Measurements from ENCODE around the gene PTHLH. TPM values are rescaled to one million over a fixed set of nuclear protein-coding genes. Genes with fewer than 3 reads are reported as not detected.

Gene PTHLH
- total RNA-seq, 2 experiments from 2014 or later, result not detected

DNA sequence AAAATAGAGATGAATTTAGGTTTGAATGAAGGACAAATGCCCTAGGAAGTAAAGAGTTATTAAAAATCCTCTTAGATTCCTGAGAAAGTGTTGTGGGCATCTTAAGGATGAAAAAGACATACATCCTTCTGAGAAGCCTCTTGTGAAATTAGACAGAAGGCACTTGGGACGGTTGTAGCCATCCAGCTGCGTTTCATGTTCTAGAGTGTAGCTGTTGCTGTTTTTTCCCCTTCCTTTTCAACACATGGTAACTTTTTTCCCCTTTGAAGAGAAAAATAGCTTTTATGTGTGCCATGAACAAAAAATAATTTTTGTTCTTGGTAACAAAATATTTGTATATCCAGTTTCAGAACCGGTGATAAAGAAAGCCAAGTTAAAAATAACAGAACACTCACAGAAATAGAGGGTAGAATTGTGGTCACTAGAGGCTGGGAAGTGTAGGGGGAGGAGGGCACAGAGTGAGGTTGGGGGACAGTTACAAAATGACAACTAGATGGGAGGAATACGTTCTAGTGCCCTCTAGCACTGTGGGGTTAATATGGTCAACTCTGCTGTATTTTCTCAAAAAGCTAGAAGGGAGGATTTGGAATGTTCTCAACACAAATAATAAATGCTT, 58.4 kb downstream of the PTHLH start:
- Mint-ChIP-seq H3K36me3 (no peaks in the 10 kb centered on the region), H3K9me3 (no peaks in the 10 kb centered on the region), H3K27me3 (peaks cover 25% of the 10 kb centered on the region), H3K4me1 (no peaks in the 10 kb centered on the region), H3K4me3 (no peak overlapping the region), H3K27ac (no peak overlapping the region)
- ATAC-seq (ENCODE audit: low read depth), result no peak
- POLR2A ChIA-PET, result no interaction called here
- DNase-seq, result no peak

DNA sequence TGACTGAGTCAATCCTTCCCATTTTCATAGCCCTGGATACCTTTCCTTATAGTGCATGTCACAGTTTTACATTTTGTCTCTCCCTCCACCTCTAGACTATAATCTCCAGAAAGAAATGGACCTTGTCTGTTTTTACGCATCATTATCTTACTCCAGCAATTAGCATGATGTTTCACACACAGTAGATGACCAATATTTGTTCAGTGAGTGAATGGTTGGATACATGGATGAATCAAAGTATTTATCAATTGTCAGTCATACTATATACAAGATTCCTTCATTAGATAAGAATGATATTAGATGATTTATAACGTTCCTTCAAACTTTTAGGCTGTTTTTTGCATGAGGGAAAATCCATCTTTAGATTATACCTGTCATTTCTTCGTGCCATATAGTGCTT, 61.1 kb downstream of the PTHLH start:
- DNase-seq (no peak), ATAC-seq (ENCODE audit: low read depth) (no peak)
- Mint-ChIP-seq H3K9me3 (no peaks in the 10 kb centered on the region), H3K4me1 (no peaks in the 10 kb centered on the region), H3K27me3 (peaks cover 25% of the 10 kb centered on the region), H3K4me3 (no peak overlapping the region), H3K36me3 (no peaks in the 10 kb centered on the region), H3K27ac (no peak overlapping the region)
- POLR2A ChIA-PET, result no interaction called here

Other genes with a start within 250 kb of the PTHLH start
- 10 to 100 TPM; 16.8 to 17.7 TPM for gene KLHL42, start 192.5 kb downstream of the PTHLH start, total RNA-seq
- not detected for gene MANSC4, start 192.5 kb downstream of the PTHLH start, total RNA-seq
- 10 to 100 TPM; 33.2 to 33.9 TPM for gene CCDC91, start 217.7 kb upstream of the PTHLH start, total RNA-seq

All from activated naive CD8-positive, alpha-beta T cell treated with anti-CD3 and anti-CD28 coated beads, Interleukin-2, amount 10 ng/mL, durations not matched to agents 7 days and 5 days (primary cell).